ENCODE results near the gene CYP11A1. TPM values are rescaled to one million over a fixed set of nuclear protein-coding genes. Genes with fewer than 3 reads are reported as not detected.
"Not testable (repeated sequence)": the region's sequence is repeated elsewhere in the genome, so short reads cannot be mapped to it uniquely, and the experiment has no call there.

Gene CYP11A1
- total and polyA plus RNA-seq, 3 donors from 2014 or later = 74.3 to 76.4 (median 76.2) TPM

DNA sequence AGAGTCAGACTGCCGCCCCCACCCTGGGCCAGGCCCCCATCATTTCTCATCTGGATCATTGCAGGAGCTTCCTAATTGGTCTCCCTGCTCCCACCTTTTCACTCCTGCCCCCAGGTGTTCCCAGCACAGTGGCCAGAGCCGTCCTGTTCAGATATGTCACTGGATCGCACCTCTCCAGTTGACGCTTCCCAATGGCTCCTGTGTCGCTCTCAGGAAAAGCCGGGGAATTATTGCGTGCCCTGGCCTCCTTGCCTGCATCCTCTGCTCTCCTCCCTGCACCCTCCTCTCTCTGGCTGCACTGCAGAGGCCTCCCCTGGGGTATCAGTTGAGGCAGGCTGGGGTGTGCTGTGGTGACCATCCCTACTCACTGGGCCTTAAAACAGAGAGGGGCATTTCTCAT lies 25.5 kb upstream of the CYP11A1 start:
- Histone ChIP-seq H3K27ac (no peak overlapping the region), H3K4me1 (peaks cover 9% of the 10 kb centered on the region), H3K9me3 (no peaks in the 10 kb centered on the region), H3K4me3 (no peak overlapping the region), H3K27me3 (no peaks in the 10 kb centered on the region), H3K36me3 (ENCODE audit: low read depth, missing control alignments) (no peaks in the 10 kb centered on the region)
- 82 to 91% methylated on average over 7 of the region's 7 CpGs for WGBS, 2 donors
- TF ChIP-seq, protein P1, sequence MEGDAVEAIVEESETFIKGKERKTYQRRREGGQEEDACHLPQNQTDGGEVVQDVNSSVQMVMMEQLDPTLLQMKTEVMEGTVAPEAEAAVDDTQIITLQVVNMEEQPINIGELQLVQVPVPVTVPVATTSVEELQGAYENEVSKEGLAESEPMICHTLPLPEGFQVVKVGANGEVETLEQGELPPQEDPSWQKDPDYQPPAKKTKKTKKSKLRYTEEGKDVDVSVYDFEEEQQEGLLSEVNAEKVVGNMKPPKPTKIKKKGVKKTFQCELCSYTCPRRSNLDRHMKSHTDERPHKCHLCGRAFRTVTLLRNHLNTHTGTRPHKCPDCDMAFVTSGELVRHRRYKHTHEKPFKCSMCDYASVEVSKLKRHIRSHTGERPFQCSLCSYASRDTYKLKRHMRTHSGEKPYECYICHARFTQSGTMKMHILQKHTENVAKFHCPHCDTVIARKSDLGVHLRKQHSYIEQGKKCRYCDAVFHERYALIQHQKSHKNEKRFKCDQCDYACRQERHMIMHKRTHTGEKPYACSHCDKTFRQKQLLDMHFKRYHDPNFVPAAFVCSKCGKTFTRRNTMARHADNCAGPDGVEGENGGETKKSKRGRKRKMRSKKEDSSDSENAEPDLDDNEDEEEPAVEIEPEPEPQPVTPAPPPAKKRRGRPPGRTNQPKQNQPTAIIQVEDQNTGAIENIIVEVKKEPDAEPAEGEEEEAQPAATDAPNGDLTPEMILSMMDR (IDR thresholded peaks at IDR 0.05) = no peak
- no peak for TF ChIP-seq POLR2A (IDR thresholded peaks at IDR 0.05)
- no peak for DNase-seq
- intact Hi-C loops (cut with DNase I; ENCODE audit: low total_unique reads) = no loop called here

GRCh38 chr15:74392451-74392830 lies 25.0 kb upstream of the CYP11A1 start:
- 39 to 52% methylated on average over 8 of the region's 8 CpGs for WGBS, 2 donors
- H3K27me3 ChIP-seq = no peaks in the 10 kb centered on the region
- H3K4me1 ChIP-seq = peaks cover 9% of the 10 kb centered on the region
- no peak for TF ChIP-seq POLR2A (IDR thresholded peaks at IDR 0.05)
- TF ChIP-seq, protein P1 (IDR thresholded peaks at IDR 0.05) = no peak
- no peaks in the 10 kb centered on the region for H3K36me3 ChIP-seq (ENCODE audit: low read depth, missing control alignments)
- H3K9me3 ChIP-seq = no peaks in the 10 kb centered on the region
- H3K4me3 ChIP-seq = no peak overlapping the region
- intact Hi-C loops (cut with DNase I; ENCODE audit: low total_unique reads) = no loop called here
- no peak overlapping the region for H3K27ac ChIP-seq
- peak; percentile 76 for DNase-seq

DNA sequence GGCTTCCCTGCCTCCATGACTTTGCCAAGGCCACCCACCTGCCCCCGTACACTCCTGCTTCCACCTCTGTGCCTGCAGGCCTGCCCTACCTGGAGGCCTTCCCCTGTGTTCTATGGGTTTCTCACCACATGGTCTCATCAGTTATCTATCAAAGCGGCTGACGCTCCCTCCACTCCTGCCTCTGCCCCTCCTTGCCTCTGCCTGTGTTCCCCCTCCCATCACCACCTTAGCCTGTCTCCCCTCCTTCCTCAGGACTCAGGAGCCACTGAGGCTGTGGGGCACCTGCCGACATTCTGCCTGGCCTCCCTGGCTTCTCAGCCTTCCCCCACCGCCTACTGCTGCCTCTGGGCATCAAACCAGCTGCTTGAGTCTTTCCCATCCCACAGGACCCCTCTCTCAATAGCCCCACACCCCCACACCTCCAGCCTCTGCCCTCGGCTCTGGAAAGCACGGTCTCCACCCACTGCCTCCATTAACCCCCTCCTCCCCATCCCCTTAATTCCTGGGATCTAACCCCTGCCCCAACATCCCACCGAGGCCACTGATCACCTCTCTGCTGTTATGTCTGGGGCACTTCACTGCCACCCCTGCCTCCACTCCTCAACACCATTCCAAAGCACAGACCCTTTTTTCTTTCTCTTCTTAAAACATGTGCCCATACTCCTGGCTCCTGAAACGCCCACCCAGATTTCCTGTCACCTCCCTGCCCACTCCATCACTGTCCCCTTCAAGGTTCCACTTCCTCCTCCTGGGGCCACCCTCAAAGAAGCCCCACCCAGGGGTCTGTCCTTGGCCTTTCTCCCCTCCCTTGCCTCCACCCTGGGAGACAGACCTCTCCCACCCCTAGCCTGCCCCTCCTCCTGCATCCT lies 24.4 kb upstream of the CYP11A1 start:
- TF ChIP-seq, protein P1 (IDR thresholded peaks at IDR 0.05) = no peak
- no peak for TF ChIP-seq POLR2A (IDR thresholded peaks at IDR 0.05)
- DNase-seq = no peak
- WGBS, 2 donors = 75 to 79% methylated on average over 9 of the region's 9 CpGs
- no peaks in the 10 kb centered on the region for H3K36me3 ChIP-seq (ENCODE audit: low read depth, missing control alignments)
- no peak overlapping the region for H3K27ac ChIP-seq
- intact Hi-C loops (cut with DNase I; ENCODE audit: low total_unique reads) = no loop called here
- peaks cover 13% of the 10 kb centered on the region for H3K4me1 ChIP-seq
- no peaks in the 10 kb centered on the region for H3K27me3 ChIP-seq
- no peak overlapping the region for H3K4me3 ChIP-seq
- H3K9me3 ChIP-seq = no peaks in the 10 kb centered on the region

GRCh38 chr15:74390647-74391288 lies 23.3 kb upstream of the CYP11A1 start:
- intact Hi-C loops (cut with DNase I; ENCODE audit: low total_unique reads) = no loop called here
- TF ChIP-seq POLR2A (IDR thresholded peaks at IDR 0.05) = no peak
- TF ChIP-seq, protein P1 (IDR thresholded peaks at IDR 0.05) = no peak

GRCh38 chr15:74390049-74390646 lies 22.7 kb upstream of the CYP11A1 start:
- DNase-seq; H3K27ac ChIP-seq; intact Hi-C loops (cut with DNase I; ENCODE audit: low total_unique reads); H3K36me3 ChIP-seq (ENCODE audit: low read depth, missing control alignments); H3K27me3 ChIP-seq; H3K9me3 ChIP-seq; H3K4me3 ChIP-seq: not testable (repeated sequence)
- peaks cover 28% of the 10 kb centered on the region for H3K4me1 ChIP-seq
- WGBS, 2 donors = 90 to 95% methylated on average over 11 of the region's 11 CpGs

More at GRCh38 chr15:74390647-74391288, 23.3 kb upstream of the CYP11A1 start:
- Histone ChIP-seq H3K4me1 (peaks cover 22% of the 10 kb centered on the region), H3K36me3 (ENCODE audit: low read depth, missing control alignments) (no peaks in the 10 kb centered on the region), H3K27me3 (no peaks in the 10 kb centered on the region), H3K4me3 (no peak overlapping the region), H3K9me3 (no peaks in the 10 kb centered on the region), H3K27ac (no peak overlapping the region)
- no peak for DNase-seq
- WGBS, 2 donors = 88 to 90% methylated on average over 12 of the region's 12 CpGs

Data from testis (tissue), 3 donors.